Measurements from ENCODE around the gene THPO. TPM values are rescaled to one million over a fixed set of nuclear protein-coding genes. Genes with fewer than 3 reads are reported as not detected.

The THPO gene
- total RNA-seq: 1 to 10 TPM; 1.4 to 1.7 TPM
- polyA plus RNA-seq (2013, experiment 1 of 2): 1.2 TPM
- 1.4 TPM for polyA plus RNA-seq (2013, experiment 2 of 2)
- long read RNA-seq, experiment 1, partial matches to known transcripts: 0 of 1 reads
- long read RNA-seq, experiment 1, other reads (novel, unspliced or antisense): 0 of 1 reads
- long read RNA-seq, experiment 2, partial matches to known transcripts: 0 of 1 reads
- long read RNA-seq, experiment 2, other reads (novel, unspliced or antisense): 0 of 1 reads
- long read RNA-seq, experiment 3: 0 reads
- long read RNA-seq, experiment 4, partial matches to known transcripts: 0 of 2 reads
- long read RNA-seq, experiment 4, other reads (novel, unspliced or antisense): 1 of 2 reads

DNA sequence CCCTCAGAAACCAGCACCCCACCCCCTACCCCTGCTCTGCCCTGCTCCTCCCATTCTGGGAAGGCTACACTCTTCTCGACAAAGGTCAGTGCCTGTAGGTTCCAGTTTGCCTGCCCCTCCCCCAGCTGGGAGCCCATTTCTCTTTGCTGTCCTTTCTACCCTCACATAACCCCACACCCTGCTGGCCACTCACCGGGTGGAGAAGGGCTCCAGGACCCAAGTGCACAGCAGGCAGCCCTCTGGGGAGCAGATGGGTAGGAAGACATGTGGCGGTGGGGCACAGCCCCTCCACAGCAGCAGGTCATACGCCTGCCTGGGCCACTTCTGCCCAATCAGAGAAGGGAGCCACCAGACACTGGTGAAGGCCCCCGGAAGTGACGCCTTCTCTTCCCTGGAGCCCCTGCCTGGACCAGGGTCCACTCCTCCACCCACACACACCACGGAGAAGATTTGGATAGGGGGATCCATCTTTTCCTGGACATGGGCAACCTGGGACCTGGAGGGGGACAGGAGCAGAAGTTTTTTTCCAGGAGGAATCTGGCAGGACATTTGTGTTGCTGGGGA is at the start of gene THPO:
TSS of gene THPO (minus strand) at position 326 of the 564 bp plus-strand sequence. CDS start 1,948 bp downstream, outside the sequence.
- Histone ChIP-seq H3K36me3 (ENCODE audit: control insufficient read depth, insufficient read depth, low read length) (no peaks in the 10 kb centered on the region), H3K4me3 (ENCODE audit: low read length) (no peak within 1 kb of the TSS), H3K27me3 (ENCODE audit: control insufficient read depth, insufficient read depth, low read length, poor library complexity, severe bottlenecking) (peaks cover 45% of the 10 kb centered on the region), H3K9ac (ENCODE audit: extremely low read depth, low read length, poor library complexity, severe bottlenecking) (no peak within 1 kb of the TSS), H3K9me3 (ENCODE audit: control insufficient read depth, low read length) (no peaks in the 10 kb centered on the region), H3K4me1 (ENCODE audit: control insufficient read depth, insufficient read depth, low read length) (peaks cover 6% of the 10 kb centered on the region), H3K27ac (ENCODE audit: low read depth, low read length) (no peak within 1 kb of the TSS)
- no peaks in the 10 kb centered on the region for H3K9me3 Mint-ChIP-seq
- H3K36me3 Mint-ChIP-seq (ENCODE audit: low read depth): no peaks in the 10 kb centered on the region
- WGBS, 2 experiments (ENCODE audit: insufficient coverage in 1 of 2, insufficient read length in 1 of 2): 62 to 100% methylated on average over 1 to 7 of the region's 7 CpGs
- TF ChIP-seq, protein P1, sequence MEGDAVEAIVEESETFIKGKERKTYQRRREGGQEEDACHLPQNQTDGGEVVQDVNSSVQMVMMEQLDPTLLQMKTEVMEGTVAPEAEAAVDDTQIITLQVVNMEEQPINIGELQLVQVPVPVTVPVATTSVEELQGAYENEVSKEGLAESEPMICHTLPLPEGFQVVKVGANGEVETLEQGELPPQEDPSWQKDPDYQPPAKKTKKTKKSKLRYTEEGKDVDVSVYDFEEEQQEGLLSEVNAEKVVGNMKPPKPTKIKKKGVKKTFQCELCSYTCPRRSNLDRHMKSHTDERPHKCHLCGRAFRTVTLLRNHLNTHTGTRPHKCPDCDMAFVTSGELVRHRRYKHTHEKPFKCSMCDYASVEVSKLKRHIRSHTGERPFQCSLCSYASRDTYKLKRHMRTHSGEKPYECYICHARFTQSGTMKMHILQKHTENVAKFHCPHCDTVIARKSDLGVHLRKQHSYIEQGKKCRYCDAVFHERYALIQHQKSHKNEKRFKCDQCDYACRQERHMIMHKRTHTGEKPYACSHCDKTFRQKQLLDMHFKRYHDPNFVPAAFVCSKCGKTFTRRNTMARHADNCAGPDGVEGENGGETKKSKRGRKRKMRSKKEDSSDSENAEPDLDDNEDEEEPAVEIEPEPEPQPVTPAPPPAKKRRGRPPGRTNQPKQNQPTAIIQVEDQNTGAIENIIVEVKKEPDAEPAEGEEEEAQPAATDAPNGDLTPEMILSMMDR (conservative IDR thresholded peaks at IDR 0.05): no peak
- peaks cover 51% of the 10 kb centered on the region for H3K27me3 Mint-ChIP-seq (ENCODE audit: insufficient read depth)
- H3K27ac Mint-ChIP-seq: no peak within 1 kb of the TSS
- peak within 1 kb of the TSS; percentile 58 for H3K4me3 Mint-ChIP-seq
- H3K4me1 Mint-ChIP-seq: peaks cover 33% of the 10 kb centered on the region
- peak; percentile 70 for DNase-seq

DNA sequence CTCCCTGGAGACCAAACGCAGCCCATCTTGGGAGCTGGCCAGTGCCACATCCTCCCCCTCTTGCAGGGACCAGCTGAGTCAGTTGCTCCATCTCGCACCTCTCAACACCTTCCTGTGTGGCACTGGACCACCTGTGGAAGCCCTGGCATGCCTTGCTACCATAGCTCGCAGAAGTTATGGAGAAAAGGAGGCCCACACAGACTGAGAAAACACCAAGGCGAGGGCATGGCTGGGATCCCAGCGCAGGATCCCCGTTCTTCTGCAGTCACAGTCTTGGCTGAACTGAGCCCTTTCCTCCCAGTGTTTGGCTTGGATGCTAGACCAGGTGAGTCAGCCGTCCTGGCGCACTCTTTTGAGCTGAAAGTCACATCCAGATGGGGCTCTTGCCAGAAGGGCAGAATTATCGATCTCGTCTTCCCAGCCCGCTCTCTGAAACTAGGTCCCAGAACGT is 48.7 kb upstream of the THPO start:
- Mint-ChIP-seq H3K9me3 (peaks cover 3% of the 10 kb centered on the region), H3K4me1 (no peaks in the 10 kb centered on the region), H3K4me3 (no peak overlapping the region), H3K27ac (no peak overlapping the region), H3K36me3 (ENCODE audit: low read depth) (no peaks in the 10 kb centered on the region), H3K27me3 (ENCODE audit: insufficient read depth) (no peaks in the 10 kb centered on the region)
- no peak overlapping the region for H3K27ac ChIP-seq (ENCODE audit: low read depth, low read length)
- WGBS, 2 experiments (ENCODE audit: insufficient coverage in 1 of 2, insufficient read length in 1 of 2): 90 to 92% methylated on average over 6 to 12 of the region's 12 CpGs
- no peaks in the 10 kb centered on the region for H3K4me1 ChIP-seq (ENCODE audit: control insufficient read depth, insufficient read depth, low read length)
- no peaks in the 10 kb centered on the region for H3K27me3 ChIP-seq (ENCODE audit: control insufficient read depth, insufficient read depth, low read length, poor library complexity, severe bottlenecking)
- no peaks in the 10 kb centered on the region for H3K36me3 ChIP-seq (ENCODE audit: control insufficient read depth, insufficient read depth, low read length)
- no peak overlapping the region for H3K4me3 ChIP-seq (ENCODE audit: low read length)
- TF ChIP-seq, protein P1 (conservative IDR thresholded peaks at IDR 0.05): no peak
- DNase-seq: no peak
- H3K9ac ChIP-seq (ENCODE audit: extremely low read depth, low read length, poor library complexity, severe bottlenecking): no peak overlapping the region
- peaks cover 7% of the 10 kb centered on the region for H3K9me3 ChIP-seq (ENCODE audit: control insufficient read depth, low read length)

DNA sequence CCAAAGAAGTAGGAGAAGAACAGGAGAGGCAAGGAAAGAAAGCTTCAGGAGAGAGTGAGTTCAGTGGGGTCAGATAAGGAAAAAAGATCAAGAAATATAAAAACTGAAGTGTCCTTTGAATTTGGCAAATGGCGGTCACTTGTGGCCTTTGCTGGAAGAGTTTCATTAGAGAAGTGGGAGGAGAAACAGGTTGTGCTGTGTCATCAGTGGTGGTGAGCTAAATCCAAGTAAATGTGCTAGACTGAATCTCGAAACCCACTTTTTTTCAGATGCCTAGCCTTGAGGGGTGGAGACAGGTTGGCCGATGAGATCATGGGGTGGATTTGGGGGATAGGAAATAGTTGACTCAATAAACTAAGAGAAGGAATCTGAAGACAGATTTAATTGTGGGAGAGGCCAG is 45.6 kb upstream of the THPO start:
- H3K27me3 Mint-ChIP-seq (ENCODE audit: insufficient read depth): no peaks in the 10 kb centered on the region
- Histone ChIP-seq H3K9me3 (ENCODE audit: control insufficient read depth, low read length) (peaks cover 7% of the 10 kb centered on the region), H3K4me3 (ENCODE audit: low read length) (no peak overlapping the region), H3K9ac (ENCODE audit: extremely low read depth, low read length, poor library complexity, severe bottlenecking) (no peak overlapping the region), H3K4me1 (ENCODE audit: control insufficient read depth, insufficient read depth, low read length) (no peaks in the 10 kb centered on the region), H3K27me3 (ENCODE audit: control insufficient read depth, insufficient read depth, low read length, poor library complexity, severe bottlenecking) (no peaks in the 10 kb centered on the region), H3K27ac (ENCODE audit: low read depth, low read length) (no peak overlapping the region), H3K36me3 (ENCODE audit: control insufficient read depth, insufficient read depth, low read length) (no peaks in the 10 kb centered on the region)
- no peaks in the 10 kb centered on the region for H3K4me1 Mint-ChIP-seq
- no peak overlapping the region for H3K27ac Mint-ChIP-seq
- H3K4me3 Mint-ChIP-seq: no peak overlapping the region
- H3K9me3 Mint-ChIP-seq: peaks cover 3% of the 10 kb centered on the region
- no peaks in the 10 kb centered on the region for H3K36me3 Mint-ChIP-seq (ENCODE audit: low read depth)
- DNase-seq: no peak
- WGBS, 2 experiments (ENCODE audit: insufficient coverage in 1 of 2, insufficient read length in 1 of 2): 91 to 100% methylated on average over 3 of the region's 3 CpGs
- TF ChIP-seq, protein P1 (conservative IDR thresholded peaks at IDR 0.05): no peak
